Subcutaneous adipose tissue (tissue), 4 donors: ENCODE results near the gene KCNJ12. TPM values are rescaled to one million over a fixed set of nuclear protein-coding genes. Genes with fewer than 3 reads are reported as not detected.

Experiments used
- CTCF ChIP-seq: fragments of 450-650 bp; IDR thresholded peaks from one replicate; pipeline ENCODE4 v1.5.1; 2016; ENCODE audit warnings: low read depth, mild to moderate bottlenecking, control low read depth, antibody characterized with exemption, moderate library complexity
- total RNA-seq, 4 donors: library from RNA; depleted of rRNA; stranded (reverse); fragments of >200 nt; gene quantifications; one replicate each; pipeline ENCODE4 v1.1.0, GENCODE V29; 2016

The KCNJ12 gene
- total RNA-seq, 4 donors from 2014 or later, result 0.51 to 1.7 (median 1.3) TPM; not detected in 1

- TF ChIP-seq CTCF, result no peak
These were observed 11.9 kb downstream of the KCNJ12 start for GRCh38 chr17:21388066-21388465.

- TF ChIP-seq CTCF, result no peak
These were observed 12.8 kb downstream of the KCNJ12 start for GRCh38 chr17:21388944-21389343.

- TF ChIP-seq CTCF, result no peak
These were observed 13.2 kb downstream of the KCNJ12 start for GRCh38 chr17:21389394-21389793.

GRCh38 chr17:21390294-21390693 is 14.1 kb downstream of the KCNJ12 start:
- TF ChIP-seq CTCF, result no peak

GRCh38 chr17:21392266-21392665 is 16.1 kb downstream of the KCNJ12 start:
- no peak for TF ChIP-seq CTCF

- no peak for TF ChIP-seq CTCF
These were observed 18.1 kb downstream of the KCNJ12 start for GRCh38 chr17:21394265-21394664.

- no peak for TF ChIP-seq CTCF
These were observed 19.6 kb downstream of the KCNJ12 start for GRCh38 chr17:21395764-21396163.

GRCh38 chr17:21396237-21396636 is 20.1 kb downstream of the KCNJ12 start:
- no peak for TF ChIP-seq CTCF
